Measurements from ENCODE around the gene TESK2. TPM values are rescaled to one million over a fixed set of nuclear protein-coding genes. Genes with fewer than 3 reads are reported as not detected.
"Not testable (repeated sequence)": the region's sequence is repeated elsewhere in the genome, so short reads cannot be mapped to it uniquely, and the experiment has no call there.

TESK2 gene
- total and polyA plus RNA-seq, 4 donors: 3.8 to 8.1 (median 5.0) TPM

GRCh38 chr1:45365051-45365450, 125.9 kb downstream of the TESK2 start:
- no peak overlapping the region for H3K4me3 ChIP-seq (ENCODE audit: low read length in 2 of 2)
- H3K4me1 ChIP-seq (ENCODE audit: control insufficient read depth in 1 of 2, insufficient read depth in 2 of 2, low read length in 2 of 2): no peaks in the 10 kb centered on the region
- H3K36me3 ChIP-seq (ENCODE audit: control insufficient read depth in 1 of 2, insufficient read depth in 2 of 2, low read length in 1 of 2): no peaks in the 10 kb centered on the region
- no peak for ATAC-seq (ENCODE audit: low FRiP score)
- no peaks in the 10 kb centered on the region for H3K27me3 ChIP-seq (ENCODE audit: control insufficient read depth in 1 of 2, insufficient read depth in 2 of 2, low read length in 1 of 2)
- DNase-seq: no peak
- no peak overlapping the region for H3K27ac ChIP-seq (ENCODE audit: low read depth in 1 of 2, low read length in 2 of 2)
- intact Hi-C loops (cut with DNase I): no loop called here
- 91 to 93% methylated on average over 6 of the region's 6 CpGs for WGBS, 2 donors
- no peaks in the 10 kb centered on the region for H3K9me3 ChIP-seq (ENCODE audit: control insufficient read depth, low read length)

GRCh38 chr1:45364294-45364693, 126.7 kb downstream of the TESK2 start:
- Histone ChIP-seq H3K27ac (ENCODE audit: low read depth in 1 of 2, low read length in 2 of 2) (no peak overlapping the region), H3K4me3 (ENCODE audit: low read length in 2 of 2) (no peak overlapping the region), H3K9me3 (ENCODE audit: control insufficient read depth, low read length) (no peaks in the 10 kb centered on the region), H3K36me3 (ENCODE audit: control insufficient read depth in 1 of 2, insufficient read depth in 2 of 2, low read length in 1 of 2) (no peaks in the 10 kb centered on the region), H3K27me3 (ENCODE audit: control insufficient read depth in 1 of 2, insufficient read depth in 2 of 2, low read length in 1 of 2) (no peaks in the 10 kb centered on the region), H3K4me1 (ENCODE audit: control insufficient read depth in 1 of 2, insufficient read depth in 2 of 2, low read length in 2 of 2) (no peaks in the 10 kb centered on the region)
- intact Hi-C loops (cut with DNase I): no loop called here
- no peak for DNase-seq
- no peak for ATAC-seq (ENCODE audit: low FRiP score)
- WGBS, 2 donors: 59 to 60% methylated on average over 2 of the region's 2 CpGs

DNA sequence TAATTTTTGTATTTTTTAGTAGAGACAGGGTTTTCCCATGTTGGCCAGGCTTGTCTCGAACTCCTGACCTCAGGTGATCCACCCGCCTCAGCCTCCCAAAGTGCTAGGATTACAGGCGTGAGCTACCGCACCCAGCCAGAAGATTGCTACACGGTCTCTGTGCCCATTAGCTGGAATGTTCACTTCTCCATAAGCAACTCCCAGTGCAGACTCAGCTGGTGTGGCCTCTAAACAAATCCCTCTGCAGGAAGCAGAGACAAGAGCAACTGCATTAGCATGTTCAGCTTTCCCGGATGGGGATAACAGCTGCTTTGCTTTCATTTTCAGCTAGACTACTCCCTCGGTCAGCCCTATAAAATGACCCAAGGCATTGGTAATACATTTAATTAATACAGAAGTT, 130.0 kb downstream of the TESK2 start:
- H3K9me3 ChIP-seq (ENCODE audit: control insufficient read depth, low read length); H3K4me1 ChIP-seq (ENCODE audit: control insufficient read depth in 1 of 2, insufficient read depth in 2 of 2, low read length in 2 of 2); H3K36me3 ChIP-seq (ENCODE audit: control insufficient read depth in 1 of 2, insufficient read depth in 2 of 2, low read length in 1 of 2); H3K27ac ChIP-seq (ENCODE audit: low read depth in 1 of 2, low read length in 2 of 2); H3K27me3 ChIP-seq (ENCODE audit: control insufficient read depth in 1 of 2, insufficient read depth in 2 of 2, low read length in 1 of 2); H3K4me3 ChIP-seq (ENCODE audit: low read length in 2 of 2): not testable (repeated sequence)
- intact Hi-C loops (cut with DNase I): loop anchor here (2.0 kb wide), 3 partner anchors 130 to 210 kb away; partner anchors contain the start of gene TESK2 (in 1 of the 2)
- WGBS, 2 donors: 77 to 81% methylated on average over 7 of the region's 7 CpGs
- ATAC-seq (ENCODE audit: low FRiP score) (peak; percentile 41), DNase-seq (peak in 1 of 2 donors; percentile 56)

GRCh38 chr1:45359882-45360513, 131.0 kb downstream of the TESK2 start:
- DNase-seq: peak in 1 of 2 donors; percentile 73
- H3K9me3 ChIP-seq (ENCODE audit: control insufficient read depth, low read length): no peaks in the 10 kb centered on the region
- intact Hi-C loops (cut with DNase I): loop anchor here (2.0 to 5.0 kb wide), 4 partner anchors 131 to 212 kb away; partner anchors contain the start of gene TESK2 (in 1 of the 2)

GRCh38 chr1:45356186-45356585, 134.8 kb downstream of the TESK2 start:
- no peak overlapping the region for H3K27ac ChIP-seq (ENCODE audit: low read depth in 1 of 2, low read length in 2 of 2)
- H3K27me3 ChIP-seq (ENCODE audit: control insufficient read depth in 1 of 2, insufficient read depth in 2 of 2, low read length in 1 of 2): no peaks in the 10 kb centered on the region
- ATAC-seq (ENCODE audit: low FRiP score): no peak
- intact Hi-C loops (cut with DNase I): loop anchor here in 1 of 2 donors (5.0 kb wide), 1 partner anchor 216 kb away; no protein-coding TSS in a partner anchor
- no peaks in the 10 kb centered on the region for H3K36me3 ChIP-seq (ENCODE audit: control insufficient read depth in 1 of 2, insufficient read depth in 2 of 2, low read length in 1 of 2)
- H3K9me3 ChIP-seq (ENCODE audit: control insufficient read depth, low read length): no peaks in the 10 kb centered on the region
- DNase-seq: no peak
- WGBS, 2 donors: 73 to 80% methylated on average over 4 of the region's 4 CpGs
- no peak overlapping the region for H3K4me3 ChIP-seq (ENCODE audit: low read length in 2 of 2)
- H3K4me1 ChIP-seq (ENCODE audit: control insufficient read depth in 1 of 2, insufficient read depth in 2 of 2, low read length in 2 of 2): no peaks in the 10 kb centered on the region

More at GRCh38 chr1:45359882-45360513, 131.0 kb downstream of the TESK2 start:
- Histone ChIP-seq H3K27me3 (ENCODE audit: control insufficient read depth in 1 of 2, insufficient read depth in 2 of 2, low read length in 1 of 2) (no peaks in the 10 kb centered on the region), H3K4me3 (ENCODE audit: low read length in 2 of 2) (no peak overlapping the region), H3K36me3 (ENCODE audit: control insufficient read depth in 1 of 2, insufficient read depth in 2 of 2, low read length in 1 of 2) (no peaks in the 10 kb centered on the region), H3K27ac (ENCODE audit: low read depth in 1 of 2, low read length in 2 of 2) (peak overlapping the region; percentile 30 to 62), H3K4me1 (ENCODE audit: control insufficient read depth in 1 of 2, insufficient read depth in 2 of 2, low read length in 2 of 2) (no peaks in the 10 kb centered on the region)
- WGBS, 2 donors: 4 to 6% methylated on average over 7 of the region's 7 CpGs
- peak; percentile 84 for ATAC-seq (ENCODE audit: low FRiP score)

DNA sequence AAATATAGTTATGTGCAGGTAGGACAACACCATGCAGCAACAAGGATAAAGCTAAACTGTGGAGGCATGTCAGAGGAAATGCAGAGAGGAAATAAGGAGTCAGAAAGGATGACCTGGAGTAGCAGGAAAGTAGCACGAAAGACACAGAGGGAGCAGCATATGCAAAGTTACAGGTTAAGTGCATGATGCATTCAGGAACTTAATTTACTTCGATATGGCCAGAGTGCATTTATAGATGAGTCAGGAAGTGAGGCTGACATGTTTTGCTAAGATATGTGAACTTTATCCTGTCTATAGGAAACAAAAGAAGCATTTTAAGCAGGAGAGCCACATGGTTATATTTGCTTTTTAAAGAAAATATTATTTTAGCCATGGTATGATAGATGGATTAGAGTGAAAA, 135.3 kb downstream of the TESK2 start:
- no peak for ATAC-seq (ENCODE audit: low FRiP score)
- H3K27ac ChIP-seq (ENCODE audit: low read depth in 1 of 2, low read length in 2 of 2): no peak overlapping the region
- no peak for DNase-seq
- H3K9me3 ChIP-seq (ENCODE audit: control insufficient read depth, low read length): no peaks in the 10 kb centered on the region
- no peaks in the 10 kb centered on the region for H3K36me3 ChIP-seq (ENCODE audit: control insufficient read depth in 1 of 2, insufficient read depth in 2 of 2, low read length in 1 of 2)
- H3K4me3 ChIP-seq (ENCODE audit: low read length in 2 of 2): no peak overlapping the region
- WGBS, 2 donors: 59 to 61% methylated on average over 2 of the region's 2 CpGs
- no peaks in the 10 kb centered on the region for H3K4me1 ChIP-seq (ENCODE audit: control insufficient read depth in 1 of 2, insufficient read depth in 2 of 2, low read length in 2 of 2)
- H3K27me3 ChIP-seq (ENCODE audit: control insufficient read depth in 1 of 2, insufficient read depth in 2 of 2, low read length in 1 of 2): no peaks in the 10 kb centered on the region
- intact Hi-C loops (cut with DNase I): loop anchor here in 1 of 2 donors (5.0 kb wide), 1 partner anchor 217 kb away; no protein-coding TSS in a partner anchor

DNA sequence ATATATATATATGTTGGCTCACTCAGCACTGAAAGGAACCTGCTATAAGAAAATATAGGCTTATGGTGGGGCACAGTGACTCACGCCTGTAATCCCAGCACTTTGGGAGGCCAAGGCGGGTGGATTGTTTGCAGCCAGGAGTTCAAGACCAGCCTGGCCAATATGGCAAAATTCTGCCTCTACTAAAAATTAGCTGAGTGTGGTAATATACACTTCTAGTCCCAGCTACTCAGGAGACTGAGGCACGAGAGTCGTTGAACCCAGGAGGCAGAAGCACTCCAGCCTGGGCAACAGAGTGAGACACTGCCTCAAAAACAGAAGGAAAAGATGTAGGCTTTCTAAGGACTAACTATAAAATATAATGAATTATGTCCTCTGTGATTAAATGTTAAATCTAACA, 136.1 kb downstream of the TESK2 start:
- intact Hi-C loops (cut with DNase I): loop anchor here in 1 of 2 donors (5.0 kb wide), 1 partner anchor 217 kb away; no protein-coding TSS in a partner anchor
- Histone ChIP-seq H3K4me3 (ENCODE audit: low read length in 2 of 2) (no peak overlapping the region), H3K27me3 (ENCODE audit: control insufficient read depth in 1 of 2, insufficient read depth in 2 of 2, low read length in 1 of 2) (no peaks in the 10 kb centered on the region), H3K27ac (ENCODE audit: low read depth in 1 of 2, low read length in 2 of 2) (no peak overlapping the region), H3K36me3 (ENCODE audit: control insufficient read depth in 1 of 2, insufficient read depth in 2 of 2, low read length in 1 of 2) (no peaks in the 10 kb centered on the region), H3K9me3 (ENCODE audit: control insufficient read depth, low read length) (no peaks in the 10 kb centered on the region), H3K4me1 (ENCODE audit: control insufficient read depth in 1 of 2, insufficient read depth in 2 of 2, low read length in 2 of 2) (no peaks in the 10 kb centered on the region)
- DNase-seq: no peak
- WGBS, 2 donors: 85 to 92% methylated on average over 4 of the region's 4 CpGs
- no peak for ATAC-seq (ENCODE audit: low FRiP score)

DNA sequence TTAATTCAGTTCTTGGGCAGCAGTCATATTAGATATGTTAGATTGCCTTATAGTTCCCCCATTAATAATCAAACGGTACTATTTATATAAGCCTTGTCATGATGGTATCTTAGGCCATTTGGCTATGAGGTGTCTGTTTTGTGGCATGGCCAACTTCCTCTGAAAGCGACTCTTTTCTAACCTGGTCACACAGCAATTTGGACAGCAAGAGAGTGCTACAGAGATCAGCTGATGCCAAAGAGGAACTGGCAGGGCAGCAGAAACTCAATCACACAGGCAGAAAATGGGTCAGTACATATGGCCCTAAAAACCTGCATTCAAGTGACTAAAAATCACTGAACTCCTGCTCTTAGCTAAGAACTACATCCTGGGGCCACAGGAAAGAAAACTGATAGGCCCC, 137.3 kb downstream of the TESK2 start:
- ATAC-seq (ENCODE audit: low FRiP score): no peak
- Histone ChIP-seq H3K36me3 (ENCODE audit: control insufficient read depth in 1 of 2, insufficient read depth in 2 of 2, low read length in 1 of 2) (no peaks in the 10 kb centered on the region), H3K4me1 (ENCODE audit: control insufficient read depth in 1 of 2, insufficient read depth in 2 of 2, low read length in 2 of 2) (peaks cover 0 to 2% of the 10 kb centered on the region in 2 donors), H3K27ac (ENCODE audit: low read depth in 1 of 2, low read length in 2 of 2) (no peak overlapping the region), H3K27me3 (ENCODE audit: control insufficient read depth in 1 of 2, insufficient read depth in 2 of 2, low read length in 1 of 2) (no peaks in the 10 kb centered on the region), H3K9me3 (ENCODE audit: control insufficient read depth, low read length) (no peaks in the 10 kb centered on the region), H3K4me3 (ENCODE audit: low read length in 2 of 2) (no peak overlapping the region)
- DNase-seq: no peak
- intact Hi-C loops (cut with DNase I): no loop called here
- 83 to 90% methylated on average over 2 of the region's 2 CpGs for WGBS, 2 donors

DNA sequence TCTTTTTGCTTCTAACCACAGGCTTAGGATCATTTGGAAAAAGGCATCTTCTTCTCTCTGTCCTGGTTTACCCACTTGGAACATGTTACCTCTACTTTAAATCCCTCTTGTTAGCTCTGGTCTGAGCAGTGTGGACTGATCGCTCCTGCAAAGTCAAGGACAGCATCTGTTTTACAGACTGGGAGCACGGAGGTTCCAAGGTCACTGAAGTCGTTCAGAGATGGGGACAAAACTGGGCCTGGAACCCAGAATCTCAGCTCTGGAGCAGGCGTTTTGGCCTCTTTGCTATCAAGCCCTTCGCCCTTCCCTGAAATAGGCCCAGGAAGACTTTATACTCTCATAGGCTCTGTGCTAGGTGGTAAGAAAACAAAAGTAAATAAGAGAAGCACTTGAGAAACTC, 139.5 kb downstream of the TESK2 start:
- H3K36me3 ChIP-seq (ENCODE audit: control insufficient read depth in 1 of 2, insufficient read depth in 2 of 2, low read length in 1 of 2): no peaks in the 10 kb centered on the region
- H3K4me1 ChIP-seq (ENCODE audit: control insufficient read depth in 1 of 2, insufficient read depth in 2 of 2, low read length in 2 of 2): peaks cover 0 to 4% of the 10 kb centered on the region in 2 donors
- ATAC-seq (ENCODE audit: low FRiP score) (no peak), DNase-seq (no peak)
- intact Hi-C loops (cut with DNase I): no loop called here
- 86 to 90% methylated on average over 5 of the region's 5 CpGs for WGBS, 2 donors
- no peaks in the 10 kb centered on the region for H3K9me3 ChIP-seq (ENCODE audit: control insufficient read depth, low read length)
- no peaks in the 10 kb centered on the region for H3K27me3 ChIP-seq (ENCODE audit: control insufficient read depth in 1 of 2, insufficient read depth in 2 of 2, low read length in 1 of 2)
- no peak overlapping the region for H3K27ac ChIP-seq (ENCODE audit: low read depth in 1 of 2, low read length in 2 of 2)
- H3K4me3 ChIP-seq (ENCODE audit: low read length in 2 of 2): no peak overlapping the region

All from aorta (tissue), 5 donors.